Thyroid gland (tissue), 4 donors: ENCODE results near the gene TTC8.

Source experiments
- POLR2A ChIP-seq, 2 donors: fragments of 450-650 bp; IDR thresholded peaks; one replicate each; pipeline ENCODE4 v1.6.1; 2017; ENCODE audit warnings: antibody characterized with exemption in 2 of 2, mild to moderate bottlenecking in 2 of 2, moderate library complexity in 1 of 2
- TF ChIP-seq, protein P1 (sequence below), 6 experiments: fragments of 200-600 bp in 3 of 6; fragments of 450-650 bp in 3 of 6; sonication (generic) in 3 of 6; IDR thresholded peaks; one replicate each; pipeline ENCODE4 v1.5.1; 2016 to 2019; ENCODE audit warnings: antibody characterized with exemption in 6 of 6, mild to moderate bottlenecking in 2 of 6, inconsistent platforms in 1 of 6, moderate library complexity in 1 of 6

DNA sequence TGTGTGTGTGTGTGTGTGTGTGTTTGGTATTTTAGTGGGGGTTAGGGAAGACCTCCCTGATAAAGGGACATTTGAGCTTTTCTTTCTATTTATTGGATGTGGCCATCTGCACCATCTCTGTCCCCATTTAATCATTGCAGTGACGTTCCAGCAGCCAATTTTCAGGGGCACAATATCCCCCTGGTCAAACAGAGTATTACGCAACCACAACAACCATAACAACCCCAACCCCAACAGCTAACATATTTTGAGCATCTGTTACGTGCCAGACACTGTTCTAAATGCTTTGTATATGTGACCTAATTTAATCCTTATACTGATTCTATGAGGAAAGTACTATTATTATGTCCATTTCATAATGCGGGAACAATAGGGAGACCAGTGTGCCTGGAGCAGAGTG, 87.4 kb downstream of the TTC8 start:
- TF ChIP-seq, protein P1, sequence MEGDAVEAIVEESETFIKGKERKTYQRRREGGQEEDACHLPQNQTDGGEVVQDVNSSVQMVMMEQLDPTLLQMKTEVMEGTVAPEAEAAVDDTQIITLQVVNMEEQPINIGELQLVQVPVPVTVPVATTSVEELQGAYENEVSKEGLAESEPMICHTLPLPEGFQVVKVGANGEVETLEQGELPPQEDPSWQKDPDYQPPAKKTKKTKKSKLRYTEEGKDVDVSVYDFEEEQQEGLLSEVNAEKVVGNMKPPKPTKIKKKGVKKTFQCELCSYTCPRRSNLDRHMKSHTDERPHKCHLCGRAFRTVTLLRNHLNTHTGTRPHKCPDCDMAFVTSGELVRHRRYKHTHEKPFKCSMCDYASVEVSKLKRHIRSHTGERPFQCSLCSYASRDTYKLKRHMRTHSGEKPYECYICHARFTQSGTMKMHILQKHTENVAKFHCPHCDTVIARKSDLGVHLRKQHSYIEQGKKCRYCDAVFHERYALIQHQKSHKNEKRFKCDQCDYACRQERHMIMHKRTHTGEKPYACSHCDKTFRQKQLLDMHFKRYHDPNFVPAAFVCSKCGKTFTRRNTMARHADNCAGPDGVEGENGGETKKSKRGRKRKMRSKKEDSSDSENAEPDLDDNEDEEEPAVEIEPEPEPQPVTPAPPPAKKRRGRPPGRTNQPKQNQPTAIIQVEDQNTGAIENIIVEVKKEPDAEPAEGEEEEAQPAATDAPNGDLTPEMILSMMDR (IDR thresholded peaks at IDR 0.05), result no peak
- no peak for TF ChIP-seq POLR2A (IDR thresholded peaks at IDR 0.05)
